ENCODE measurements around the gene RPRD2. TPM values are rescaled to one million over a fixed set of nuclear protein-coding genes. Genes with fewer than 3 reads are reported as not detected.
A peak's percentile ranks its signal among the peaks of the same experiment; 100 is the strongest.
"Not testable (repeated sequence)": the region's sequence is repeated elsewhere in the genome, so short reads cannot be mapped to it uniquely, and the experiment has no call there.

RPRD2 gene
- 10 to 100 TPM in 2 of 4 donors, 1 to 10 TPM in 2; 4.1 to 37.5 (median 8.5) TPM for polyA plus RNA-seq
- long read RNA-seq, donor 1, result 0 reads
- long read RNA-seq, donor 2, full-length matches to known transcripts, result 1 of 1 reads
- long read RNA-seq, donor 2, partial matches to known transcripts, result 0 of 1 reads
- long read RNA-seq, donor 2, other reads (novel, unspliced or antisense), result 0 of 1 reads
- long read RNA-seq, donor 3, partial matches to known transcripts, result 0 of 2 reads
- long read RNA-seq, donor 3, other reads (novel, unspliced or antisense), result 0 of 2 reads
- long read RNA-seq, donor 4, result 0 reads
- long read RNA-seq, donor 5, result 0 reads
- long read RNA-seq, donor 6, partial matches to known transcripts, result 0 of 1 reads
- long read RNA-seq, donor 6, other reads (novel, unspliced or antisense), result 0 of 1 reads
- long read RNA-seq, donor 7, result 0 reads
- long read RNA-seq, donor 8, full-length matches to known transcripts, result 1 of 1 reads
- long read RNA-seq, donor 8, partial matches to known transcripts, result 0 of 1 reads
- long read RNA-seq, donor 8, other reads (novel, unspliced or antisense), result 0 of 1 reads
- long read RNA-seq, donor 9, result 0 reads
- long read RNA-seq, donor 10, full-length matches to known transcripts, result 5 of 21 reads
- long read RNA-seq, donor 10, partial matches to known transcripts, result 16 of 21 reads
- long read RNA-seq, donor 10, other reads (novel, unspliced or antisense), result 0 of 21 reads

GRCh38 chr1:150363426-150364230 is at the start of gene RPRD2:
Gene RPRD2 (plus strand): TSS chr1:150364147. CDS start chr1:150364715, 568 bp downstream.
- 0 to 1% (median 0%) methylated on average over 36 of the region's 36 CpGs for WGBS, 3 donors
- H3K9me3 ChIP-seq (ENCODE audit: control insufficient read depth in 2 of 2, insufficient read depth in 1 of 2, low read depth in 1 of 2, low read length in 1 of 2), result no peaks in the 10 kb centered on the region
- no peaks in the 10 kb centered on the region for H3K27me3 ChIP-seq (ENCODE audit: control insufficient read depth in 3 of 3, insufficient read depth in 3 of 3, low read length in 3 of 3)
- no peaks in the 10 kb centered on the region for H3K4me1 ChIP-seq (ENCODE audit: control insufficient read depth in 3 of 3, insufficient read depth in 2 of 3, low read depth in 1 of 3, low read length in 2 of 3)
- DNase-seq (peak; percentile 99), FAIRE-seq (no peak)
- H3K4me3 ChIP-seq (ENCODE audit: low read depth in 1 of 3, low read length in 3 of 3), result peak within 1 kb of the TSS; percentile 77 to 97 (median 85)
- no peaks in the 10 kb centered on the region for H3K36me3 ChIP-seq (ENCODE audit: control insufficient read depth in 3 of 3, insufficient read depth in 2 of 3, low read depth in 1 of 3, low read length in 3 of 3)
- peak within 1 kb of the TSS; percentile 87 to 99 (median 98) for H3K27ac ChIP-seq (ENCODE audit: low read depth in 1 of 3, low read length in 2 of 3)

- not testable (repeated sequence) for H3K4me1 ChIP-seq (ENCODE audit: control insufficient read depth in 3 of 3, insufficient read depth in 2 of 3, low read depth in 1 of 3, low read length in 2 of 3); H3K4me3 ChIP-seq (ENCODE audit: low read depth in 1 of 3, low read length in 3 of 3); DNase-seq; H3K36me3 ChIP-seq (ENCODE audit: control insufficient read depth in 3 of 3, insufficient read depth in 2 of 3, low read depth in 1 of 3, low read length in 3 of 3); H3K9me3 ChIP-seq (ENCODE audit: control insufficient read depth in 2 of 2, insufficient read depth in 1 of 2, low read depth in 1 of 2, low read length in 1 of 2); FAIRE-seq; H3K27ac ChIP-seq (ENCODE audit: low read depth in 1 of 3, low read length in 2 of 3); H3K27me3 ChIP-seq (ENCODE audit: control insufficient read depth in 3 of 3, insufficient read depth in 3 of 3, low read length in 3 of 3)
- 94 to 96% (median 96%) methylated on average over 4 of the region's 4 CpGs for WGBS, 3 donors
These were observed 49.3 kb upstream of the RPRD2 start for GRCh38 chr1:150314691-150315090.

- no peaks in the 10 kb centered on the region for H3K4me1 ChIP-seq (ENCODE audit: control insufficient read depth in 3 of 3, insufficient read depth in 2 of 3, low read depth in 1 of 3, low read length in 2 of 3)
- 75 to 88% (median 83%) methylated on average over 8 of the region's 8 CpGs for WGBS, 3 donors
- H3K27ac ChIP-seq (ENCODE audit: low read depth in 1 of 3, low read length in 2 of 3), result peak overlapping the region; percentile 82 to 97 (median 86)
- H3K4me3 ChIP-seq (ENCODE audit: low read depth in 1 of 3, low read length in 3 of 3), result peak overlapping the region in 2 of 3 donors; percentile 81 to 91
- peaks cover 0 to 4% of the 10 kb centered on the region in 2 donors for H3K9me3 ChIP-seq (ENCODE audit: control insufficient read depth in 2 of 2, insufficient read depth in 1 of 2, low read depth in 1 of 2, low read length in 1 of 2)
- DNase-seq, result peak; percentile 6 to 14
- peaks cover 3 to 10% (median 4%) of the 10 kb centered on the region in 3 donors for H3K36me3 ChIP-seq (ENCODE audit: control insufficient read depth in 3 of 3, insufficient read depth in 2 of 3, low read depth in 1 of 3, low read length in 3 of 3)
- FAIRE-seq, result no peak
- no peaks in the 10 kb centered on the region for H3K27me3 ChIP-seq (ENCODE audit: control insufficient read depth in 3 of 3, insufficient read depth in 3 of 3, low read length in 3 of 3)
These were observed 43.3 kb upstream of the RPRD2 start for GRCh38 chr1:150320667-150320978.

- Histone ChIP-seq H3K27me3 (ENCODE audit: control insufficient read depth in 3 of 3, insufficient read depth in 3 of 3, low read length in 3 of 3) (no peaks in the 10 kb centered on the region), H3K9me3 (ENCODE audit: control insufficient read depth in 2 of 2, insufficient read depth in 1 of 2, low read depth in 1 of 2, low read length in 1 of 2) (peaks cover 0 to 4% of the 10 kb centered on the region in 2 donors), H3K27ac (ENCODE audit: low read depth in 1 of 3, low read length in 2 of 3) (peak overlapping the region; percentile 82 to 97 (median 86)), H3K4me3 (ENCODE audit: low read depth in 1 of 3, low read length in 3 of 3) (peak overlapping the region; percentile 77 to 91 (median 81)), H3K4me1 (ENCODE audit: control insufficient read depth in 3 of 3, insufficient read depth in 2 of 3, low read depth in 1 of 3, low read length in 2 of 3) (no peaks in the 10 kb centered on the region), H3K36me3 (ENCODE audit: control insufficient read depth in 3 of 3, insufficient read depth in 2 of 3, low read depth in 1 of 3, low read length in 3 of 3) (peaks cover 6 to 13% (median 11%) of the 10 kb centered on the region in 3 donors)
- DNase-seq, result peak in 1 of 2 donors; percentile 6
- FAIRE-seq, result no peak
- WGBS, 3 donors, result 1% methylated on average over 9 of the region's 9 CpGs
These were observed 42.2 kb upstream of the RPRD2 start for GRCh38 chr1:150321826-150322166.

GRCh38 chr1:150322310-150322709 is 41.6 kb upstream of the RPRD2 start:
- Histone ChIP-seq H3K9me3 (ENCODE audit: control insufficient read depth in 2 of 2, insufficient read depth in 1 of 2, low read depth in 1 of 2, low read length in 1 of 2) (peaks cover 0 to 4% of the 10 kb centered on the region in 2 donors), H3K36me3 (ENCODE audit: control insufficient read depth in 3 of 3, insufficient read depth in 2 of 3, low read depth in 1 of 3, low read length in 3 of 3) (peaks cover 6 to 15% (median 15%) of the 10 kb centered on the region in 3 donors), H3K27me3 (ENCODE audit: control insufficient read depth in 3 of 3, insufficient read depth in 3 of 3, low read length in 3 of 3) (no peaks in the 10 kb centered on the region), H3K4me1 (ENCODE audit: control insufficient read depth in 3 of 3, insufficient read depth in 2 of 3, low read depth in 1 of 3, low read length in 2 of 3) (no peaks in the 10 kb centered on the region), H3K27ac (ENCODE audit: low read depth in 1 of 3, low read length in 2 of 3) (peak overlapping the region in 1 of 3 donors; percentile 44), H3K4me3 (ENCODE audit: low read depth in 1 of 3, low read length in 3 of 3) (peak overlapping the region; percentile 77 to 91 (median 81))
- DNase-seq (peak in 1 of 2 donors; percentile 17), FAIRE-seq (no peak)
- 60 to 86% (median 65%) methylated on average over 3 of the region's 3 CpGs for WGBS, 3 donors

- Histone ChIP-seq H3K36me3 (ENCODE audit: control insufficient read depth in 3 of 3, insufficient read depth in 2 of 3, low read depth in 1 of 3, low read length in 3 of 3) (peaks cover 28 to 83% (median 40%) of the 10 kb centered on the region in 3 donors), H3K27me3 (ENCODE audit: control insufficient read depth in 3 of 3, insufficient read depth in 3 of 3, low read length in 3 of 3) (no peaks in the 10 kb centered on the region), H3K4me3 (ENCODE audit: low read depth in 1 of 3, low read length in 3 of 3) (no peak overlapping the region), H3K4me1 (ENCODE audit: control insufficient read depth in 3 of 3, insufficient read depth in 2 of 3, low read depth in 1 of 3, low read length in 2 of 3) (no peaks in the 10 kb centered on the region), H3K9me3 (ENCODE audit: control insufficient read depth in 2 of 2, insufficient read depth in 1 of 2, low read depth in 1 of 2, low read length in 1 of 2) (no peaks in the 10 kb centered on the region), H3K27ac (ENCODE audit: low read depth in 1 of 3, low read length in 2 of 3) (no peak overlapping the region)
- 95 to 97% (median 96%) methylated on average over 7 of the region's 7 CpGs for WGBS, 3 donors
- FAIRE-seq, result no peak
- no peak for DNase-seq
These were observed 31.2 kb upstream of the RPRD2 start for GRCh38 chr1:150332651-150333290.

GRCh38 chr1:150346316-150346715 is 17.6 kb upstream of the RPRD2 start:
- 80 to 85% (median 82%) methylated on average over 4 of the region's 4 CpGs for WGBS, 3 donors
- no peaks in the 10 kb centered on the region for H3K9me3 ChIP-seq (ENCODE audit: control insufficient read depth in 2 of 2, insufficient read depth in 1 of 2, low read depth in 1 of 2, low read length in 1 of 2)
- H3K4me3 ChIP-seq (ENCODE audit: low read depth in 1 of 3, low read length in 3 of 3), result no peak overlapping the region
- no peak overlapping the region for H3K27ac ChIP-seq (ENCODE audit: low read depth in 1 of 3, low read length in 2 of 3)
- FAIRE-seq, result no peak
- DNase-seq, result no peak
- H3K27me3 ChIP-seq (ENCODE audit: control insufficient read depth in 3 of 3, insufficient read depth in 3 of 3, low read length in 3 of 3), result no peaks in the 10 kb centered on the region
- H3K36me3 ChIP-seq (ENCODE audit: control insufficient read depth in 3 of 3, insufficient read depth in 2 of 3, low read depth in 1 of 3, low read length in 3 of 3), result peaks cover 15 to 57% (median 21%) of the 10 kb centered on the region in 3 donors
- H3K4me1 ChIP-seq (ENCODE audit: control insufficient read depth in 3 of 3, insufficient read depth in 2 of 3, low read depth in 1 of 3, low read length in 2 of 3), result no peaks in the 10 kb centered on the region

- no peaks in the 10 kb centered on the region for H3K27me3 ChIP-seq (ENCODE audit: control insufficient read depth in 3 of 3, insufficient read depth in 3 of 3, low read length in 3 of 3)
- peaks cover 2 to 49% (median 15%) of the 10 kb centered on the region in 3 donors for H3K36me3 ChIP-seq (ENCODE audit: control insufficient read depth in 3 of 3, insufficient read depth in 2 of 3, low read depth in 1 of 3, low read length in 3 of 3)
- no peaks in the 10 kb centered on the region for H3K4me1 ChIP-seq (ENCODE audit: control insufficient read depth in 3 of 3, insufficient read depth in 2 of 3, low read depth in 1 of 3, low read length in 2 of 3)
- no peaks in the 10 kb centered on the region for H3K9me3 ChIP-seq (ENCODE audit: control insufficient read depth in 2 of 2, insufficient read depth in 1 of 2, low read depth in 1 of 2, low read length in 1 of 2)
- FAIRE-seq, result no peak
- no peak overlapping the region for H3K4me3 ChIP-seq (ENCODE audit: low read depth in 1 of 3, low read length in 3 of 3)
- no peak overlapping the region for H3K27ac ChIP-seq (ENCODE audit: low read depth in 1 of 3, low read length in 2 of 3)
- WGBS, 3 donors, result 93 to 100% (median 99%) methylated on average over 4 of the region's 4 CpGs
- no peak for DNase-seq
These were observed 11.1 kb upstream of the RPRD2 start for GRCh38 chr1:150352866-150353265.
